Measurements from ENCODE around the gene MEGF11.

MEGF11 gene

GRCh38 chr15:66042624-66043023, 210.9 kb downstream of the MEGF11 start:
- no peak overlapping the region for H3K4me3 ChIP-seq (replicated peaks; ENCODE audit: insufficient read depth, low read length)
- TF ChIP-seq REST (IDR thresholded peaks at IDR 0.05; ENCODE audit: insufficient replicate concordance, low read depth) (no peak), SPI1 (IDR thresholded peaks at IDR 0.05; ENCODE audit: borderline replicate concordance, low read depth) (no peak), GABPA (IDR thresholded peaks at IDR 0.05; ENCODE audit: low read depth) (no peak), CTCF (IDR thresholded peaks at IDR 0.05; ENCODE audit: insufficient read depth, low read length) (no peak), POLR2AphosphoS5 (IDR thresholded peaks at IDR 0.05; ENCODE audit: low read depth) (no peak)
- no peak overlapping the region for H3K27ac ChIP-seq (replicated peaks)
- peaks cover 10% of the 10 kb centered on the region for H3K27me3 ChIP-seq (ENCODE audit: insufficient read depth, poor library complexity, severe bottlenecking)
- no peak for DNase-seq (ENCODE audit: low read depth in 1 of 2, low spot score in 1 of 2)

- H3K27ac ChIP-seq (replicated peaks) = no peak overlapping the region
- no peak overlapping the region for H3K4me3 ChIP-seq (replicated peaks; ENCODE audit: insufficient read depth, low read length)
- H3K27me3 ChIP-seq (ENCODE audit: insufficient read depth, poor library complexity, severe bottlenecking) = peaks cover 10% of the 10 kb centered on the region
- no peak for DNase-seq (ENCODE audit: low read depth in 1 of 2, low spot score in 1 of 2)
- TF ChIP-seq REST (IDR thresholded peaks at IDR 0.05; ENCODE audit: insufficient replicate concordance, low read depth) = no peak
- no peak for TF ChIP-seq CTCF (IDR thresholded peaks at IDR 0.05; ENCODE audit: insufficient read depth, low read length)
- no peak for TF ChIP-seq SPI1 (IDR thresholded peaks at IDR 0.05; ENCODE audit: borderline replicate concordance, low read depth)
- no peak for TF ChIP-seq GABPA (IDR thresholded peaks at IDR 0.05; ENCODE audit: low read depth)
- TF ChIP-seq POLR2AphosphoS5 (IDR thresholded peaks at IDR 0.05; ENCODE audit: low read depth) = no peak
Observed at GRCh38 chr15:66041276-66041675, 212.3 kb downstream of the MEGF11 start.

- TF ChIP-seq SPI1 (IDR thresholded peaks at IDR 0.05; ENCODE audit: borderline replicate concordance, low read depth) (no peak), POLR2AphosphoS5 (IDR thresholded peaks at IDR 0.05; ENCODE audit: low read depth) (no peak), GABPA (IDR thresholded peaks at IDR 0.05; ENCODE audit: low read depth) (no peak), REST (IDR thresholded peaks at IDR 0.05; ENCODE audit: insufficient replicate concordance, low read depth) (no peak), CTCF (IDR thresholded peaks at IDR 0.05; ENCODE audit: insufficient read depth, low read length) (no peak)
- Histone ChIP-seq H3K27me3 (ENCODE audit: insufficient read depth, poor library complexity, severe bottlenecking) (peaks cover 10% of the 10 kb centered on the region), H3K4me3 (replicated peaks; ENCODE audit: insufficient read depth, low read length) (no peak overlapping the region), H3K27ac (replicated peaks) (no peak overlapping the region)
- DNase-seq (ENCODE audit: low read depth in 1 of 2, low spot score in 1 of 2) = no peak
Observed at GRCh38 chr15:66040211-66040892, 213.2 kb downstream of the MEGF11 start.
